ENCODE measurements around the gene MSRB1. TPM values are rescaled to one million over a fixed set of nuclear protein-coding genes. Genes with fewer than 3 reads are reported as not detected.

Gene MSRB1
- total and polyA plus RNA-seq, 2 of the 13 experiments (the other 11 are each of a cell fraction or from before 2014, with no cell fraction given): 32.1 to 75.4 TPM

DNA sequence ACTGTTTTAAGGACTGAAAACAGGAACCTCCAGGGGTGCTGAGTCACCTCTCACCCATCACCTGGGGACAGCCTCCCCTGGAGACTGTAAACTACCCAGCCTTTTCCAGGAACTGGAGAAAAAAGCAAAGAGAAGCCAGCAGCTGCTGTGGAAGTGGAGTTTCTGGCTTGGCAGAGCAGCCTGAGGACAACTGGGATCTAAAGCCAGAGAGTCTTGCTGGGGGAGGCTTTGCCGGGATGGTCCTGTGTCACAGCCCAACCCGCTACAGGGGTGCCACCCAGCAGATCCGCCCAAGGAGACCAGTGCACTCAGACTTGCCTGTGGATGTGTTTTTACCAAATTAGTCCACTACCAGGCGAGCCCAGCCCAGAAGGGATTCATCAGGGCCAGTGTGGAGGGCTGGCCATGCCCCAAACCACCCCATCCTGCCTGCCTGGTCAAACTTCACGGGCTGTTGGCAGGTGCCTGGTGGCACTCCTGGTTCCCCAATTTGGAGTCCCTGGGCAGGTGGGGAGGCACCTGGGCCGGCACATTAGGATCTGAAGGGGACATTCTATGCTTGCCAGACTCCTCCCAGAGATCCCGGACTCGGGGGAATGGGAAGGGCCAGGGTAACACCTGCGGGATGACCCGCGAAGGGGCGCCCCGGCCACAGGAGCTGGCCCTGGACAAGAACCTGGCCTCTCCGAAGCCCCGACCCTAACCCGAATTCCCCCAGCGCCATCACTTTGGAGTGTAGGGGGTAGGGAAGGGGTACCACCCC is 771 bp downstream of the MSRB1 start (continued):
- TF ChIP-seq NR3C1 (CRISPR knock-in tag; IDR thresholded peaks at IDR 0.05): no peak
- TF ChIP-seq, protein P1, sequence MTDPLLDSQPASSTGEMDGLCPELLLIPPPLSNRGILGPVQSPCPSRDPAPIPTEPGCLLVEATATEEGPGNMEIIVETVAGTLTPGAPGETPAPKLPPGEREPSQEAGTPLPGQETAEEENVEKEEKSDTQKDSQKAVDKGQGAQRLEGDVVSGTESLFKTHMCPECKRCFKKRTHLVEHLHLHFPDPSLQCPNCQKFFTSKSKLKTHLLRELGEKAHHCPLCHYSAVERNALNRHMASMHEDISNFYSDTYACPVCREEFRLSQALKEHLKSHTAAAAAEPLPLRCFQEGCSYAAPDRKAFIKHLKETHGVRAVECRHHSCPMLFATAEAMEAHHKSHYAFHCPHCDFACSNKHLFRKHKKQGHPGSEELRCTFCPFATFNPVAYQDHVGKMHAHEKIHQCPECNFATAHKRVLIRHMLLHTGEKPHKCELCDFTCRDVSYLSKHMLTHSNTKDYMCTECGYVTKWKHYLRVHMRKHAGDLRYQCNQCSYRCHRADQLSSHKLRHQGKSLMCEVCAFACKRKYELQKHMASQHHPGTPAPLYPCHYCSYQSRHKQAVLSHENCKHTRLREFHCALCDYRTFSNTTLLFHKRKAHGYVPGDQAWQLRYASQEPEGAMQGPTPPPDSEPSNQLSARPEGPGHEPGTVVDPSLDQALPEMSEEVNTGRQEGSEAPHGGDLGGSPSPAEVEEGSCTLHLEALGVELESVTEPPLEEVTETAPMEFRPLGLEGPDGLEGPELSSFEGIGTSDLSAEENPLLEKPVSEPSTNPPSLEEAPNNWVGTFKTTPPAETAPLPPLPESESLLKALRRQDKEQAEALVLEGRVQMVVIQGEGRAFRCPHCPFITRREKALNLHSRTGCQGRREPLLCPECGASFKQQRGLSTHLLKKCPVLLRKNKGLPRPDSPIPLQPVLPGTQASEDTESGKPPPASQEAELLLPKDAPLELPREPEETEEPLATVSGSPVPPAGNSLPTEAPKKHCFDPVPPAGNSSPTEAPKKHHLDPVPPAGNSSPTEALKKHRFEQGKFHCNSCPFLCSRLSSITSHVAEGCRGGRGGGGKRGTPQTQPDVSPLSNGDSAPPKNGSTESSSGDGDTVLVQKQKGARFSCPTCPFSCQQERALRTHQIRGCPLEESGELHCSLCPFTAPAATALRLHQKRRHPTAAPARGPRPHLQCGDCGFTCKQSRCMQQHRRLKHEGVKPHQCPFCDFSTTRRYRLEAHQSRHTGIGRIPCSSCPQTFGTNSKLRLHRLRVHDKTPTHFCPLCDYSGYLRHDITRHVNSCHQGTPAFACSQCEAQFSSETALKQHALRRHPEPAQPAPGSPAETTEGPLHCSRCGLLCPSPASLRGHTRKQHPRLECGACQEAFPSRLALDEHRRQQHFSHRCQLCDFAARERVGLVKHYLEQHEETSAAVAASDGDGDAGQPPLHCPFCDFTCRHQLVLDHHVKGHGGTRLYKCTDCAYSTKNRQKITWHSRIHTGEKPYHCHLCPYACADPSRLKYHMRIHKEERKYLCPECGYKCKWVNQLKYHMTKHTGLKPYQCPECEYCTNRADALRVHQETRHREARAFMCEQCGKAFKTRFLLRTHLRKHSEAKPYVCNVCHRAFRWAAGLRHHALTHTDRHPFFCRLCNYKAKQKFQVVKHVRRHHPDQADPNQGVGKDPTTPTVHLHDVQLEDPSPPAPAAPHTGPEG (CRISPR knock-in tag; IDR thresholded peaks at IDR 0.05): 0 out of 2 replicates have a peak, but pooled peaks have one; percentile 32
- TF ChIP-seq ZNF619 (CRISPR knock-in tag; IDR thresholded peaks at IDR 0.05): no peak
- TF ChIP-seq KLF16 (CRISPR knock-in tag; IDR thresholded peaks at IDR 0.05): 0 out of 4 replicates have a peak, but pooled peaks of 1 of the 2 experiments have one; percentile 6
- TF ChIP-seq AHR (CRISPR knock-in tag; IDR thresholded peaks at IDR 0.05): no peak
- TF ChIP-seq, protein P2, sequence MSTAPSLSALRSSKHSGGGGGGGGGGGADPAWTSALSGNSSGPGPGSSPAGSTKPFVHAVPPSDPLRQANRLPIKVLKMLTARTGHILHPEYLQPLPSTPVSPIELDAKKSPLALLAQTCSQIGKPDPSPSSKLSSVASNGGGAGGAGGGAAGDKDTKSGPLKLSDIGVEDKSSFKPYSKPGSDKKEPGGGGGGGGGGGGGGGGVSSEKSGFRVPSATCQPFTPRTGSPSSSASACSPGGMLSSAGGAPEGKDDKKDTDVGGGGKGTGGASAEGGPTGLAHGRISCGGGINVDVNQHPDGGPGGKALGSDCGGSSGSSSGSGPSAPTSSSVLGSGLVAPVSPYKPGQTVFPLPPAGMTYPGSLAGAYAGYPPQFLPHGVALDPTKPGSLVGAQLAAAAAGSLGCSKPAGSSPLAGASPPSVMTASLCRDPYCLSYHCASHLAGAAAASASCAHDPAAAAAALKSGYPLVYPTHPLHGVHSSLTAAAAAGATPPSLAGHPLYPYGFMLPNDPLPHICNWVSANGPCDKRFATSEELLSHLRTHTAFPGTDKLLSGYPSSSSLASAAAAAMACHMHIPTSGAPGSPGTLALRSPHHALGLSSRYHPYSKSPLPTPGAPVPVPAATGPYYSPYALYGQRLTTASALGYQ (CRISPR knock-in tag; IDR thresholded peaks at IDR 0.05): 0 out of 2 replicates have a peak, but pooled peaks have one; percentile 19
- TF ChIP-seq NFE2 (CRISPR knock-in tag; IDR thresholded peaks at IDR 0.05): peak; percentile 56; the same call in 1 of the 2 replicates
- TF ChIP-seq, protein P3, sequence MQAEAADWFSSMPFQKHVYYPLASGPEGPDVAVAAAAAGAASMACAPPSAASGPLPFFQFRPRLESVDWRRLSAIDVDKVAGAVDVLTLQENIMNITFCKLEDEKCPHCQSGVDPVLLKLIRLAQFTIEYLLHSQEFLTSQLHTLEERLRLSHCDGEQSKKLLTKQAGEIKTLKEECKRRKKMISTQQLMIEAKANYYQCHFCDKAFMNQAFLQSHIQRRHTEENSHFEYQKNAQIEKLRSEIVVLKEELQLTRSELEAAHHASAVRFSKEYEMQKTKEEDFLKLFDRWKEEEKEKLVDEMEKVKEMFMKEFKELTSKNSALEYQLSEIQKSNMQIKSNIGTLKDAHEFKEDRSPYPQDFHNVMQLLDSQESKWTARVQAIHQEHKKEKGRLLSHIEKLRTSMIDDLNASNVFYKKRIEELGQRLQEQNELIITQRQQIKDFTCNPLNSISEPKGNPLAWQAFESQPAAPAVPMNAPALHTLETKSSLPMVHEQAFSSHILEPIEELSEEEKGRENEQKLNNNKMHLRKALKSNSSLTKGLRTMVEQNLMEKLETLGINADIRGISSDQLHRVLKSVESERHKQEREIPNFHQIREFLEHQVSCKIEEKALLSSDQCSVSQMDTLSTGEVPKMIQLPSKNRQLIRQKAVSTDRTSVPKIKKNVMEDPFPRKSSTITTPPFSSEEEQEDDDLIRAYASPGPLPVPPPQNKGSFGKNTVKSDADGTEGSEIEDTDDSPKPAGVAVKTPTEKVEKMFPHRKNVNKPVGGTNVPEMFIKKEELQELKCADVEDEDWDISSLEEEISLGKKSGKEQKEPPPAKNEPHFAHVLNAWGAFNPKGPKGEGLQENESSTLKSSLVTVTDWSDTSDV (CRISPR knock-in tag; IDR thresholded peaks at IDR 0.05): no peak
- no peak for TF ChIP-seq IRX3 (CRISPR knock-in tag; IDR thresholded peaks at IDR 0.05; ENCODE audit: borderline replicate concordance, low read depth)
- no peak for TF ChIP-seq ATRX (CRISPR knock-in tag; IDR thresholded peaks at IDR 0.05; ENCODE audit: borderline replicate concordance)
- 0 out of 2 replicates have a peak, but pooled peaks have one; percentile 8 for TF ChIP-seq HNRNPL (IDR thresholded peaks at IDR 0.05; ENCODE audit: low read depth, low read length)
- TF ChIP-seq ZNF101 (CRISPR knock-in tag; IDR thresholded peaks at IDR 0.05; ENCODE audit: borderline replicate concordance, low read depth): no peak

Measured in HepG2 (cell line).